Common myeloid progenitor, CD34-positive (primary cell): Measurements from ENCODE around the gene HYAL2.
"Not testable (repeated sequence)": the region's sequence is repeated elsewhere in the genome, so short reads cannot be mapped to it uniquely, and the experiment has no call there.

Experiments
- CTCF ChIA-PET: fragments of 350-600 bp; sonication (Branson Sonifier 250); formaldehyde crosslinking; loops from one replicate; lab custom pipeline; 2021; ENCODE audit warnings: antibody characterized with exemption; lab: Charles Lee
- POLR2A ChIA-PET: fragments of 350-600 bp; sonication (Branson Sonifier 250); formaldehyde crosslinking; loops from one replicate; lab custom pipeline; 2021; ENCODE audit warnings: antibody characterized with exemption; lab: Charles Lee
- DNase-seq, 3 donors: peaks; one replicate each; pipeline versions ENCODE4 v3.0.0 to v3.0.0-alpha.2; 2013
- H3K27ac ChIP-seq, 2 experiments: 1 replicate in 1 of 2; 2 replicates in 1 of 2; pipeline ENCODE4 v1.7.0; 2013; ENCODE audit warnings: inconsistent platforms in 2 of 2, low read length in 2 of 2, mild to moderate bottlenecking in 2 of 2, low read depth in 1 of 2, moderate library complexity in 1 of 2; ENCODE audit not compliant: severe bottlenecking in 2 of 2, insufficient read depth in 1 of 2, poor library complexity in 1 of 2
- H3K27me3 ChIP-seq, 5 experiments: replicated peaks in 2 of 5; 1 replicate in 3 of 5; 2 replicates in 2 of 5; pipeline versions ENCODE4 v1.6.1 to v1.7.0; 2013; ENCODE audit warnings: low read length in 4 of 5, mild to moderate bottlenecking in 2 of 5, moderate library complexity in 2 of 5, inconsistent platforms in 1 of 5; ENCODE audit not compliant: insufficient read depth in 5 of 5, control insufficient read depth in 4 of 5
- H3K36me3 ChIP-seq, 4 experiments: 1 replicate in 2 of 4; 2 replicates in 2 of 4; pipeline versions ENCODE4 v1.6.1 to v1.7.0; 2013; ENCODE audit warnings: low read length in 3 of 4, control low read depth in 1 of 4, mild to moderate bottlenecking in 1 of 4; ENCODE audit not compliant: control insufficient read depth in 4 of 4, insufficient read depth in 4 of 4
- H3K4me1 ChIP-seq, 4 experiments: 1 replicate in 3 of 4; 2 replicates in 1 of 4; pipeline versions ENCODE4 v1.6.1 to v1.7.1; 2013; ENCODE audit warnings: low read length in 3 of 4, mild to moderate bottlenecking in 3 of 4, control low read depth in 1 of 4, inconsistent platforms in 1 of 4, moderate library complexity in 1 of 4; ENCODE audit not compliant: control insufficient read depth in 4 of 4, insufficient read depth in 4 of 4; ENCODE audit errors: control extremely low read depth in 1 of 4
- H3K4me3 ChIP-seq, 7 experiments: 1 replicate in 4 of 7; 2 replicates in 3 of 7; pipeline versions ENCODE4 v1.5.1 to v1.7.0; 2013; ENCODE audit warnings: mild to moderate bottlenecking in 7 of 7, low read length in 6 of 7, moderate library complexity in 6 of 7, inconsistent platforms in 2 of 7, low read depth in 2 of 7, control low read depth in 1 of 7; ENCODE audit not compliant: insufficient read depth in 4 of 7, control insufficient read depth in 1 of 7; ENCODE audit errors: extremely low read depth in 1 of 7
- H3K9me3 ChIP-seq, 5 experiments: 1 replicate in 4 of 5; 2 replicates in 1 of 5; pipeline versions ENCODE4 v1.6.1 to v1.7.1; 2013; ENCODE audit warnings: low read length in 4 of 5, mild to moderate bottlenecking in 2 of 5, inconsistent platforms in 1 of 5, low read depth in 1 of 5, moderate library complexity in 1 of 5; ENCODE audit not compliant: control insufficient read depth in 4 of 5, insufficient read depth in 2 of 5; ENCODE audit errors: control extremely low read depth in 1 of 5
- WGBS: methylation state at CpG from one replicate; pipeline ENCODE4 v1.1.5; 2013; ENCODE audit not compliant: insufficient coverage; 5-methylcytosine and 5-hydroxymethylcytosine counted together

HYAL2 gene

GRCh38 chr3:50288387-50289007 lies 34.0 kb downstream of the HYAL2 start:
- no peak for DNase-seq
- 97% methylated on average over 13 of the region's 23 CpGs for WGBS
- Histone ChIP-seq H3K36me3 (peaks cover 2 to 49% (median 36%) of the 10 kb centered on the region in 4 experiments), H3K4me1 (peaks cover 3 to 25% (median 19%) of the 10 kb centered on the region in 4 experiments), H3K27me3 (no peaks in the 10 kb centered on the region), H3K4me3 (no peak overlapping the region), H3K9me3 (no peaks in the 10 kb centered on the region), H3K27ac (no peak overlapping the region)
- ChIA-PET POLR2A (no interaction called here), CTCF (interaction anchor here (0.7 to 3.4 kb wide), 8 partner anchors 9 to 28 kb away, joined by 3 to 10 read pairs (median 3); partner anchors contain the start of genes HYAL3, LSMEM2 and NAA80)

- Histone ChIP-seq H3K27ac (no peak overlapping the region), H3K9me3 (no peaks in the 10 kb centered on the region), H3K4me1 (peaks cover 3 to 17% (median 13%) of the 10 kb centered on the region in 4 experiments), H3K4me3 (no peak overlapping the region), H3K36me3 (peaks cover 2 to 49% (median 36%) of the 10 kb centered on the region in 4 experiments), H3K27me3 (no peaks in the 10 kb centered on the region)
- CTCF ChIA-PET = interaction anchor here (0.7 to 3.4 kb wide), 4 partner anchors 9 to 27 kb away, joined by 3 to 10 read pairs (median 3); partner anchors contain the start of genes HYAL3 and NAA80
- POLR2A ChIA-PET = no interaction called here
- no peak for DNase-seq
- no CpG with 5 or more reads among the region's 1 CpG for WGBS
Measured at GRCh38 chr3:50287262-50287661, 35.3 kb downstream of the HYAL2 start.

- WGBS = 92% methylated on average over 25 of the region's 28 CpGs
- Histone ChIP-seq H3K36me3 (peaks cover 2 to 49% (median 36%) of the 10 kb centered on the region in 4 experiments), H3K4me3 (no peak overlapping the region), H3K27ac (no peak overlapping the region), H3K4me1 (peaks cover 3 to 14% (median 9%) of the 10 kb centered on the region in 4 experiments), H3K27me3 (no peaks in the 10 kb centered on the region), H3K9me3 (no peaks in the 10 kb centered on the region)
- ChIA-PET POLR2A (no interaction called here), CTCF (interaction anchor here (1.5 kb wide), 1 partner anchor 13 kb away, joined by 3 read pairs; the partner anchor contains the start of genes HYAL3 and NAA80)
- no peak for DNase-seq
Measured at GRCh38 chr3:50286322-50287227, 36.0 kb downstream of the HYAL2 start.

- CTCF ChIA-PET = interaction anchor here (0.7 to 72.5 kb wide), 2 partner anchors 9 to 52 kb away, joined by 4 to 1875 read pairs; partner anchors contain the start of genes GNAI2 and SLC38A3
- DNase-seq, H3K4me1 ChIP-seq, H3K9me3 ChIP-seq, H3K4me3 ChIP-seq, POLR2A ChIA-PET, H3K27ac ChIP-seq, H3K27me3 ChIP-seq: not testable (repeated sequence)
- WGBS = 100% methylated on average over 1 of the region's 6 CpGs
- peaks cover 2 to 33% (median 26%) of the 10 kb centered on the region in 4 experiments for H3K36me3 ChIP-seq
Measured at GRCh38 chr3:50284121-50284520, 38.4 kb downstream of the HYAL2 start.

- Histone ChIP-seq H3K27me3 (peaks cover 0 to 41% (median 17%) of the 10 kb centered on the region in 5 experiments), H3K4me1 (peaks cover 0 to 18% (median 16%) of the 10 kb centered on the region in 4 experiments), H3K4me3 (no peak overlapping the region), H3K36me3 (no peaks in the 10 kb centered on the region), H3K9me3 (no peaks in the 10 kb centered on the region), H3K27ac (no peak overlapping the region)
- no peak for DNase-seq
- CTCF ChIA-PET = interaction anchor here (0.7 to 72.5 kb wide), 12 partner anchors 9 to 87 kb away, joined by 3 to 1875 read pairs (median 5); partner anchors contain the start of genes GNAI2, HYAL3, IFRD2 and NAA80
- POLR2A ChIA-PET = interaction anchor here (0.6 kb wide), 1 partner anchor 89 kb away, joined by 4 read pairs; no protein-coding TSS in a partner anchor
- WGBS = 100% methylated on average over 1 of the region's 8 CpGs
Measured at GRCh38 chr3:50279255-50280016, 43.1 kb downstream of the HYAL2 start.

- H3K27me3 ChIP-seq = peaks cover 0 to 47% (median 20%) of the 10 kb centered on the region in 5 experiments
- peaks cover 0 to 23% (median 17%) of the 10 kb centered on the region in 4 experiments for H3K4me1 ChIP-seq
- ChIA-PET POLR2A (no interaction called here), CTCF (interaction anchor here (1.0 to 72.5 kb wide), 9 partner anchors 9 to 87 kb away, joined by 3 to 1875 read pairs (median 5); partner anchors contain the start of genes GNAI2, HYAL3, IFRD2 and NAA80)
- H3K27ac ChIP-seq = no peak within 1 kb of the TSS
- no peaks in the 10 kb centered on the region for H3K9me3 ChIP-seq
- no peak for DNase-seq
- H3K36me3 ChIP-seq = no peaks in the 10 kb centered on the region
- H3K4me3 ChIP-seq = no peak within 1 kb of the TSS
- 90% methylated on average over 2 of the region's 2 CpGs for WGBS
Measured at GRCh38 chr3:50278880-50279224, 43.7 kb downstream of the HYAL2 start, which contains the start of gene LSMEM2. TSS of gene LSMEM2 (plus strand) at chr3:50279087. CDS start at chr3:50279114, 27 bp downstream.
